HL-60 (cell line): ENCODE measurements around the gene TFB2M.

Source experiments
- DNase-seq, 2 experiments: peaks; one replicate each; pipeline ENCODE4 v3.0.0-alpha.2; 2010 to 2020; ENCODE audit warnings: low read depth in 1 of 2, low spot score in 1 of 2
- H3K27ac ChIP-seq: fragments of 250-450 bp; sonication (Bioruptor Pico); replicated peaks from 2 replicates; pipeline ENCODE4 v1.5.1; 2020; ENCODE audit warnings: mild to moderate bottlenecking, moderate library complexity
- H3K27me3 ChIP-seq: fragments of 250-450 bp; sonication (Bioruptor Pico); 2 replicates; pipeline ENCODE4 v1.5.1; 2021; ENCODE audit warnings: mild to moderate bottlenecking, moderate library complexity; ENCODE audit not compliant: insufficient read depth, poor library complexity, severe bottlenecking
- H3K4me3 ChIP-seq: replicated peaks from 2 replicates; pipeline ENCODE4 v1.5.1; 2011; ENCODE audit warnings: mild to moderate bottlenecking, control low read depth, low read length; ENCODE audit not compliant: insufficient read depth
- CTCF ChIP-seq: IDR thresholded peaks from one replicate; pipeline ENCODE4 v1.5.1; 2011; ENCODE audit warnings: low read length, control low read depth, inconsistent platforms; ENCODE audit not compliant: insufficient read depth
- GABPA ChIP-seq: IDR thresholded peaks from 2 replicates; pipeline ENCODE4 v1.6.1; 2012; ENCODE audit warnings: low read depth
- POLR2AphosphoS5 ChIP-seq: IDR thresholded peaks from 2 replicates; pipeline ENCODE4 v1.6.1; 2012; ENCODE audit warnings: low read depth
- REST ChIP-seq: IDR thresholded peaks from 2 replicates; pipeline ENCODE4 v1.6.1; 2012; ENCODE audit warnings: low read depth; ENCODE audit not compliant: insufficient replicate concordance
- SPI1 ChIP-seq: IDR thresholded peaks from 2 replicates; pipeline ENCODE4 v1.6.1; 2012; ENCODE audit warnings: low read depth, mild to moderate bottlenecking, borderline replicate concordance

TFB2M gene

GRCh38 chr1:246506367-246506673 is 59.7 kb downstream of the TFB2M start:
- no peak for DNase-seq
- peak overlapping the region; percentile 49; the same call in 1 of the 2 replicates for H3K27ac ChIP-seq
- H3K4me3 ChIP-seq: peak overlapping the region; percentile 97
- H3K27me3 ChIP-seq: no peaks in the 10 kb centered on the region
- no peak for TF ChIP-seq CTCF

- no peak overlapping the region for H3K4me3 ChIP-seq
These were observed 62.7 kb downstream of the TFB2M start for GRCh38 chr1:246503341-246503740.

GRCh38 chr1:246497331-246497915 is 68.6 kb downstream of the TFB2M start:
- peak in 1 of 2 experiments; percentile 50 for DNase-seq
- no peak overlapping the region for H3K27ac ChIP-seq
- H3K4me3 ChIP-seq: no peak overlapping the region
- peak; percentile 50 for TF ChIP-seq CTCF
- no peak for TF ChIP-seq GABPA
- peak; percentile 73; the same call in 1 of the 2 replicates for TF ChIP-seq SPI1
- H3K27me3 ChIP-seq: no peaks in the 10 kb centered on the region

More at GRCh38 chr1:246503341-246503740, 62.7 kb downstream of the TFB2M start:
- DNase-seq: no peak
- no peaks in the 10 kb centered on the region for H3K27me3 ChIP-seq
- H3K27ac ChIP-seq: no peak overlapping the region
- no peak for TF ChIP-seq GABPA
- TF ChIP-seq CTCF: no peak
- no peak for TF ChIP-seq SPI1
- TF ChIP-seq POLR2AphosphoS5: no peak
- TF ChIP-seq REST: no peak

GRCh38 chr1:246492611-246493245 is 73.3 kb downstream of the TFB2M start:
- H3K27ac ChIP-seq: no peak overlapping the region
- no peak for TF ChIP-seq POLR2AphosphoS5
- peak; percentile 53 for TF ChIP-seq CTCF
- no peak overlapping the region for H3K4me3 ChIP-seq
- no peaks in the 10 kb centered on the region for H3K27me3 ChIP-seq
- peak in 1 of 2 experiments; percentile 66 for DNase-seq
